ENCODE results near the gene PCF11. TPM values are rescaled to one million over a fixed set of nuclear protein-coding genes. Genes with fewer than 3 reads are reported as not detected.

The PCF11 gene
- total RNA-seq, 1 experiment from 2014 or later, result 46.1 TPM

- no peaks in the 10 kb centered on the region for H3K9me3 Mint-ChIP-seq
- CTCF ChIA-PET, result no interaction called here
- H3K4me3 Mint-ChIP-seq, result no peak overlapping the region
- no peaks in the 10 kb centered on the region for H3K27me3 Mint-ChIP-seq (ENCODE audit: low read depth)
- H3K27ac Mint-ChIP-seq, result no peak overlapping the region
- POLR2A ChIA-PET, result no interaction called here
- no peaks in the 10 kb centered on the region for H3K4me1 Mint-ChIP-seq
- ATAC-seq (no peak), DNase-seq (ENCODE audit: low spot score) (no peak)
- H3K36me3 Mint-ChIP-seq, result peaks cover 12% of the 10 kb centered on the region
- TF ChIP-seq ERG (CRISPR knock-in tag; IDR thresholded peaks at IDR 0.05), result no peak
These were observed 3.2 kb upstream of the PCF11 start for GRCh38 chr11:83153764-83154163.

- Mint-ChIP-seq H3K9me3 (no peaks in the 10 kb centered on the region), H3K36me3 (peaks cover 24% of the 10 kb centered on the region), H3K4me1 (peaks cover 20% of the 10 kb centered on the region), H3K27me3 (ENCODE audit: low read depth) (no peaks in the 10 kb centered on the region), H3K27ac (peak overlapping the region; percentile 92), H3K4me3 (peak overlapping the region; percentile 99)
- CTCF ChIA-PET, result interaction anchor here (0.9 to 2.0 kb wide), 7 partner anchors 130 to 381 kb away, joined by 3 to 7 read pairs (median 4); partner anchors contain the start of genes CCDC90B, DDIAS and PRCP
- ATAC-seq, result peak; percentile 93
- peak; percentile 97 for DNase-seq (ENCODE audit: low spot score)
- POLR2A ChIA-PET, result interaction anchor here (0.6 to 3.1 kb wide), 24 partner anchors 8 to 1564 kb away, joined by 3 to 46 read pairs (median 4); partner anchors contain the start of genes ANKRD42, DDIAS, PRCP and RAB30
- TF ChIP-seq ETV6 (CRISPR knock-in tag; IDR thresholded peaks at IDR 0.05), result peak; percentile 16; the same call in 1 of the 2 replicates
- TF ChIP-seq AFF4 (CRISPR knock-in tag; IDR thresholded peaks at IDR 0.05; ENCODE audit: borderline replicate concordance), result no peak
- TF ChIP-seq ZNF671 (CRISPR knock-in tag; IDR thresholded peaks at IDR 0.05), result no peak
- no peak for TF ChIP-seq JAZF1 (CRISPR knock-in tag; IDR thresholded peaks at IDR 0.05)
- no peak for TF ChIP-seq ATF6 (CRISPR knock-in tag; IDR thresholded peaks at IDR 0.05)
- peak; percentile 71; the same call in 1 of the 2 replicates for TF ChIP-seq FOXP4 (CRISPR knock-in tag; IDR thresholded peaks at IDR 0.05)
- TF ChIP-seq NFATC4 (CRISPR knock-in tag; IDR thresholded peaks at IDR 0.05), result no peak
- peak; percentile 67; the same call in 1 of the 2 replicates for TF ChIP-seq E2F5 (CRISPR knock-in tag; IDR thresholded peaks at IDR 0.05)
- TF ChIP-seq STAT6 (CRISPR knock-in tag; conservative IDR thresholded peaks at IDR 0.05; ENCODE audit: low read depth), result no peak
- peak; percentile 59; the same call in 1 of the 2 replicates for TF ChIP-seq ZNF281 (CRISPR knock-in tag; IDR thresholded peaks at IDR 0.05)
- 0 out of 2 replicates have a peak, but pooled peaks have one; percentile 24 for TF ChIP-seq GABPB1 (CRISPR knock-in tag; IDR thresholded peaks at IDR 0.05)
- peak; percentile 62 for TF ChIP-seq NFYB (CRISPR knock-in tag; conservative IDR thresholded peaks at IDR 0.05; ENCODE audit: low read depth)
These were observed 561 bp upstream of the PCF11 start for GRCh38 chr11:83156144-83156995.
